H9 (cell line): ENCODE results near the gene SH3BP2. TPM values are rescaled to one million over a fixed set of nuclear protein-coding genes. Genes with fewer than 3 reads are reported as not detected.

Source experiments
- DNase-seq: peaks from one replicate; pipeline ENCODE4 v3.0.0-alpha.2; 2017
- H2AFZ ChIP-seq: one replicate; pipeline ENCODE4 v1.6.1; 2013; ENCODE audit warnings: mild to moderate bottlenecking, low read length, control low read depth, moderate library complexity
- H2AK5ac ChIP-seq: 2 replicates; pipeline ENCODE4 v1.6.1; 2013; ENCODE audit warnings: low read length, control low read depth, mixed read lengths; ENCODE audit not compliant: insufficient read length
- H2BK120ac ChIP-seq: one replicate; pipeline ENCODE4 v1.6.1; 2013; ENCODE audit warnings: low read depth, mild to moderate bottlenecking, low read length, control low read depth, inconsistent platforms; ENCODE audit not compliant: poor library complexity, severe bottlenecking
- H2BK12ac ChIP-seq: 2 replicates; pipeline ENCODE4 v1.6.1; 2013; ENCODE audit warnings: low read length, control low read depth, mixed read lengths, low read depth; ENCODE audit not compliant: insufficient read length
- H2BK15ac ChIP-seq: 2 replicates; pipeline ENCODE4 v1.6.1; 2013; ENCODE audit warnings: low read depth, low read length, control low read depth
- H2BK20ac ChIP-seq: one replicate; pipeline ENCODE4 v1.6.1; 2013; ENCODE audit warnings: low read depth, mild to moderate bottlenecking, low read length, control low read depth, inconsistent platforms; ENCODE audit not compliant: poor library complexity, severe bottlenecking
- H2BK5ac ChIP-seq: 2 replicates; pipeline ENCODE4 v1.6.1; 2013; ENCODE audit warnings: low read length, control low read depth, mixed read lengths; ENCODE audit not compliant: insufficient read length
- H3K14ac ChIP-seq: 2 replicates; pipeline ENCODE4 v1.6.1; 2013; ENCODE audit warnings: low read length, control low read depth; ENCODE audit not compliant: insufficient read depth
- H3K18ac ChIP-seq: 2 replicates; pipeline ENCODE4 v1.6.1; 2013; ENCODE audit warnings: low read depth, mild to moderate bottlenecking, mixed read lengths, low read length, control low read depth; ENCODE audit not compliant: insufficient read length
- H3K23ac ChIP-seq: 2 replicates; pipeline ENCODE4 v1.6.1; 2013; ENCODE audit warnings: low read length, control low read depth, mixed read lengths, low read depth; ENCODE audit not compliant: insufficient read length
- H3K23me2 ChIP-seq: 2 replicates; pipeline ENCODE4 v1.6.1; 2013; ENCODE audit warnings: low read depth, mild to moderate bottlenecking, mixed read lengths, low read length, control low read depth; ENCODE audit not compliant: insufficient read length, poor library complexity, severe bottlenecking
- H3K27ac ChIP-seq: 2 replicates; pipeline ENCODE4 v1.5.1; 2013; ENCODE audit warnings: low read length, control low read depth, mixed read lengths, low read depth; ENCODE audit not compliant: insufficient read length
- H3K27me3 ChIP-seq: 2 replicates; pipeline ENCODE4 v1.6.1; 2013; ENCODE audit warnings: low read length, control low read depth, inconsistent platforms; ENCODE audit not compliant: insufficient read depth
- H3K4ac ChIP-seq: 2 replicates; pipeline ENCODE4 v1.6.1; 2013; ENCODE audit warnings: low read depth, mild to moderate bottlenecking, control low read depth, inconsistent platforms, low read length, moderate library complexity
- H3K4me1 ChIP-seq: 2 replicates; pipeline ENCODE4 v1.6.1; 2013; ENCODE audit warnings: low read length, control low read depth, inconsistent platforms; ENCODE audit not compliant: insufficient read depth
- H3K4me2 ChIP-seq: 2 replicates; pipeline ENCODE4 v1.6.1; 2013; ENCODE audit warnings: low read length, control low read depth, mixed read lengths; ENCODE audit not compliant: insufficient read length, insufficient read depth
- H3K56ac ChIP-seq: 2 replicates; pipeline ENCODE4 v1.6.1; 2013; ENCODE audit warnings: low read depth, mild to moderate bottlenecking, mixed read lengths, low read length, control low read depth; ENCODE audit not compliant: insufficient read length
- H3K79me1 ChIP-seq: 2 replicates; pipeline ENCODE4 v1.6.1; 2013; ENCODE audit warnings: low read depth, mild to moderate bottlenecking, moderate library complexity, low read length, control low read depth, inconsistent platforms; ENCODE audit not compliant: insufficient read depth, poor library complexity, severe bottlenecking
- H3K79me2 ChIP-seq: 2 replicates; pipeline ENCODE4 v1.6.1; 2013; ENCODE audit warnings: low read length, control low read depth, inconsistent platforms; ENCODE audit not compliant: insufficient read depth
- H3K9ac ChIP-seq: 2 replicates; pipeline ENCODE4 v1.6.1; 2013; ENCODE audit warnings: low read length, control low read depth, mixed read lengths; ENCODE audit not compliant: insufficient read length; ENCODE audit errors: extremely low read depth
- H3K9me3 ChIP-seq: one replicate; pipeline ENCODE4 v1.6.1; 2013; ENCODE audit warnings: low read depth, low read length, inconsistent platforms; ENCODE audit not compliant: control insufficient read depth
- H3T11ph ChIP-seq: one replicate; pipeline ENCODE4 v1.6.1; 2013; ENCODE audit warnings: mild to moderate bottlenecking, low read length, control low read depth, inconsistent platforms
- H4K20me1 ChIP-seq: one replicate; pipeline ENCODE4 v1.6.1; 2013; ENCODE audit not compliant: control insufficient read depth, insufficient read length, insufficient read depth
- H4K5ac ChIP-seq: 2 replicates; pipeline ENCODE4 v1.6.1; 2013; ENCODE audit warnings: low read depth, mild to moderate bottlenecking, mixed read lengths, low read length, control low read depth; ENCODE audit not compliant: insufficient read length
- H4K8ac ChIP-seq: replicated peaks from 2 replicates; pipeline ENCODE4 v1.6.1; 2013; ENCODE audit warnings: low read length, control low read depth, mixed read lengths, low read depth; ENCODE audit not compliant: insufficient read length
- H4K91ac ChIP-seq: 2 replicates; pipeline ENCODE4 v1.6.1; 2013; ENCODE audit warnings: low read depth, mild to moderate bottlenecking, moderate library complexity, mixed read lengths, low read length, control low read depth; ENCODE audit not compliant: insufficient read length
- H3K27ac Mint-ChIP-seq, 3 experiments: 2 replicates in 2 of 3; 3 replicates in 1 of 3; pipeline ENCODE4 v1.8.0; 2020 to 2021; ENCODE audit warnings: mixed read lengths in 3 of 3, mild to moderate bottlenecking in 1 of 3, moderate library complexity in 1 of 3
- H3K27me3 Mint-ChIP-seq: 2 replicates; pipeline ENCODE4 v1.8.0; 2021; ENCODE audit warnings: low read depth, mild to moderate bottlenecking, moderate library complexity, mixed read lengths
- H3K36me3 Mint-ChIP-seq, 3 experiments: 2 replicates in 2 of 3; 3 replicates in 1 of 3; pipeline ENCODE4 v1.8.0; 2020 to 2021; ENCODE audit warnings: low read depth in 3 of 3, mixed read lengths in 3 of 3; ENCODE audit not compliant: insufficient read depth in 1 of 3
- H3K4me1 Mint-ChIP-seq, 2 experiments: 2 replicates each; pipeline ENCODE4 v1.8.0; 2020; ENCODE audit warnings: mixed read lengths in 2 of 2
- H3K4me3 Mint-ChIP-seq, 2 experiments: 2 replicates in 1 of 2; 3 replicates in 1 of 2; pipeline ENCODE4 v1.8.0; 2020 to 2021; ENCODE audit warnings: mild to moderate bottlenecking in 2 of 2, mixed read lengths in 2 of 2, moderate library complexity in 1 of 2
- H3K9me3 Mint-ChIP-seq, 2 experiments: 2 replicates in 1 of 2; 3 replicates in 1 of 2; pipeline ENCODE4 v1.8.0; 2020; ENCODE audit warnings: mild to moderate bottlenecking in 2 of 2, mixed read lengths in 2 of 2, moderate library complexity in 1 of 2
- WGBS: extraction: QIAGEN DNeasy Blood & Tissue Kit; methylation state at CpG from one replicate; pipeline ENCODE4 v1.1.7; 2013; ENCODE audit warnings: missing lambda C conversion rate, low lambda C conversion rate, mixed read lengths; ENCODE audit not compliant: insufficient read length; ENCODE audit errors: extremely low coverage; 5-methylcytosine and 5-hydroxymethylcytosine counted together
- total RNA-seq: library from RNA; stranded (reverse); gene quantifications from 2 replicates; pipeline ENCODE4 v1.2.1, GENCODE V29; 2021
- TF ChIP-seq, protein P1 (sequence below): fragments of 200-600 bp; sonication (generic); conservative IDR thresholded peaks from 3 replicates; pipeline ENCODE4 v1.8.0; 2021; ENCODE audit warnings: antibody characterized with exemption, mild to moderate bottlenecking

The SH3BP2 gene
- total RNA-seq, 1 experiment from 2014 or later: 37.6 TPM

GRCh38 chr4:2866160-2866861, 73.4 kb downstream of the SH3BP2 start:
- no peak overlapping the region for H4K5ac ChIP-seq
- H2AFZ ChIP-seq: no peak overlapping the region
- H3K9me3 ChIP-seq: no peaks in the 10 kb centered on the region
- H2AK5ac ChIP-seq: no peak overlapping the region
- H3K4me3 Mint-ChIP-seq: no peak overlapping the region
- DNase-seq: no peak
- H2BK15ac ChIP-seq: no peak overlapping the region
- H4K20me1 ChIP-seq: no peaks in the 10 kb centered on the region
- H3K79me1 ChIP-seq: peaks cover 13% of the 10 kb centered on the region
- no peak overlapping the region for H2BK120ac ChIP-seq
- no peak overlapping the region for H3K4ac ChIP-seq
- no peaks in the 10 kb centered on the region for H3K27me3 Mint-ChIP-seq
- no peak overlapping the region for H3K9ac ChIP-seq
- no peak overlapping the region for H3K27ac ChIP-seq
- no peak overlapping the region for H4K91ac ChIP-seq
- no peak overlapping the region for H3K56ac ChIP-seq
- no peaks in the 10 kb centered on the region; a peak in 1 of 7 replicates for H3K36me3 Mint-ChIP-seq
- no peak overlapping the region for H2BK12ac ChIP-seq
- peak overlapping the region in 2 of 3 experiments; percentile 69 to 85; a peak in 6 of 7 replicates for H3K27ac Mint-ChIP-seq
- H3K79me2 ChIP-seq: peaks cover 13% of the 10 kb centered on the region; the same call in 1 of the 2 replicates
- H2BK5ac ChIP-seq: no peak overlapping the region
- H3K4me1 ChIP-seq: peaks cover 14% of the 10 kb centered on the region
- H4K8ac ChIP-seq: no peak overlapping the region
- H3K23me2 ChIP-seq: no peaks in the 10 kb centered on the region
- H3K4me1 Mint-ChIP-seq: peaks cover 65 to 69% of the 10 kb centered on the region in 2 experiments
- no peak overlapping the region for H2BK20ac ChIP-seq
- no peak overlapping the region for H3K18ac ChIP-seq
- H3T11ph ChIP-seq: no peak overlapping the region
- H3K14ac ChIP-seq: no peak overlapping the region
- no peak overlapping the region for H3K4me2 ChIP-seq
- TF ChIP-seq, protein P1, sequence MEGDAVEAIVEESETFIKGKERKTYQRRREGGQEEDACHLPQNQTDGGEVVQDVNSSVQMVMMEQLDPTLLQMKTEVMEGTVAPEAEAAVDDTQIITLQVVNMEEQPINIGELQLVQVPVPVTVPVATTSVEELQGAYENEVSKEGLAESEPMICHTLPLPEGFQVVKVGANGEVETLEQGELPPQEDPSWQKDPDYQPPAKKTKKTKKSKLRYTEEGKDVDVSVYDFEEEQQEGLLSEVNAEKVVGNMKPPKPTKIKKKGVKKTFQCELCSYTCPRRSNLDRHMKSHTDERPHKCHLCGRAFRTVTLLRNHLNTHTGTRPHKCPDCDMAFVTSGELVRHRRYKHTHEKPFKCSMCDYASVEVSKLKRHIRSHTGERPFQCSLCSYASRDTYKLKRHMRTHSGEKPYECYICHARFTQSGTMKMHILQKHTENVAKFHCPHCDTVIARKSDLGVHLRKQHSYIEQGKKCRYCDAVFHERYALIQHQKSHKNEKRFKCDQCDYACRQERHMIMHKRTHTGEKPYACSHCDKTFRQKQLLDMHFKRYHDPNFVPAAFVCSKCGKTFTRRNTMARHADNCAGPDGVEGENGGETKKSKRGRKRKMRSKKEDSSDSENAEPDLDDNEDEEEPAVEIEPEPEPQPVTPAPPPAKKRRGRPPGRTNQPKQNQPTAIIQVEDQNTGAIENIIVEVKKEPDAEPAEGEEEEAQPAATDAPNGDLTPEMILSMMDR: no peak
- no CpG with 5 or more reads among the region's 10 CpGs for WGBS
- no peaks in the 10 kb centered on the region for H3K9me3 Mint-ChIP-seq
- H3K23ac ChIP-seq: no peak overlapping the region
- no peaks in the 10 kb centered on the region for H3K27me3 ChIP-seq
